Measurements from ENCODE around the gene DSPP.

The DSPP gene

GRCh38 chr4:87608229-87608628 lies at the start of gene DSPP:
Gene DSPP (plus strand): TSS chr4:87608529. CDS start chr4:87610909, 2,380 bp downstream.
- H3K27ac ChIP-seq (ENCODE audit: low read depth, low read length) = no peak within 1 kb of the TSS
- H3K36me3 ChIP-seq (ENCODE audit: low read length) = no peaks in the 10 kb centered on the region
- no peaks in the 10 kb centered on the region for H3F3A ChIP-seq (ENCODE audit: insufficient read depth)
- H3K9me2 ChIP-seq (replicated peaks; ENCODE audit: insufficient read depth, low read length) = no peaks in the 10 kb centered on the region
- TF ChIP-seq CTCF (IDR thresholded peaks at IDR 0.05; ENCODE audit: insufficient read depth, low read length, poor library complexity, severe bottlenecking) (no peak), EZH2phosphoT487 (conservative IDR thresholded peaks at IDR 0.05; ENCODE audit: low read length) (no peak)
- no peaks in the 10 kb centered on the region for H3K9me3 ChIP-seq (ENCODE audit: insufficient read depth, low read length)
- H3K79me2 ChIP-seq (ENCODE audit: insufficient read depth, low read length) = no peaks in the 10 kb centered on the region
- no peak within 1 kb of the TSS for H2AFZ ChIP-seq (ENCODE audit: low read depth, low read length, severe bottlenecking)
- H4K20me1 ChIP-seq (ENCODE audit: low read depth, low read length) = no peaks in the 10 kb centered on the region
- no peak within 1 kb of the TSS for H3K4me3 ChIP-seq (ENCODE audit: insufficient read depth, low read length, poor library complexity, severe bottlenecking)
- no peak within 1 kb of the TSS for H3K9ac ChIP-seq (ENCODE audit: low read length)
- no peaks in the 10 kb centered on the region for H3K27me3 ChIP-seq (ENCODE audit: low read length)
- H3K4me2 ChIP-seq (ENCODE audit: low read depth, low read length, poor library complexity, severe bottlenecking) = no peak within 1 kb of the TSS

- Histone ChIP-seq H3K79me2 (ENCODE audit: insufficient read depth, low read length) (no peaks in the 10 kb centered on the region), H4K20me1 (ENCODE audit: low read depth, low read length) (no peaks in the 10 kb centered on the region), H3K4me2 (ENCODE audit: low read depth, low read length, poor library complexity, severe bottlenecking) (no peak overlapping the region), H3K27me3 (ENCODE audit: low read length) (no peaks in the 10 kb centered on the region), H3K9me3 (ENCODE audit: insufficient read depth, low read length) (no peaks in the 10 kb centered on the region), H3K9ac (ENCODE audit: low read length) (no peak overlapping the region), H3K9me2 (replicated peaks; ENCODE audit: insufficient read depth, low read length) (no peaks in the 10 kb centered on the region), H3K4me3 (ENCODE audit: insufficient read depth, low read length, poor library complexity, severe bottlenecking) (no peak overlapping the region), H3K36me3 (ENCODE audit: low read length) (no peaks in the 10 kb centered on the region), H2AFZ (ENCODE audit: low read depth, low read length, severe bottlenecking) (no peak overlapping the region), H3F3A (ENCODE audit: insufficient read depth) (no peaks in the 10 kb centered on the region), H3K27ac (ENCODE audit: low read depth, low read length) (no peak overlapping the region)
- TF ChIP-seq EZH2phosphoT487 (conservative IDR thresholded peaks at IDR 0.05; ENCODE audit: low read length) (no peak), CTCF (IDR thresholded peaks at IDR 0.05; ENCODE audit: insufficient read depth, low read length, poor library complexity, severe bottlenecking) (no peak)
Measured at GRCh38 chr4:87559090-87559837, 49.1 kb upstream of the DSPP start.

GRCh38 chr4:87560802-87561201 lies 47.5 kb upstream of the DSPP start:
- TF ChIP-seq CTCF (IDR thresholded peaks at IDR 0.05; ENCODE audit: insufficient read depth, low read length, poor library complexity, severe bottlenecking) (no peak), EZH2phosphoT487 (conservative IDR thresholded peaks at IDR 0.05; ENCODE audit: low read length) (no peak)
- Histone ChIP-seq H3K4me2 (ENCODE audit: low read depth, low read length, poor library complexity, severe bottlenecking) (no peak overlapping the region), H3K9me3 (ENCODE audit: insufficient read depth, low read length) (no peaks in the 10 kb centered on the region), H3F3A (ENCODE audit: insufficient read depth) (no peaks in the 10 kb centered on the region), H3K9me2 (replicated peaks; ENCODE audit: insufficient read depth, low read length) (no peaks in the 10 kb centered on the region), H3K36me3 (ENCODE audit: low read length) (no peaks in the 10 kb centered on the region), H3K9ac (ENCODE audit: low read length) (no peak overlapping the region), H3K79me2 (ENCODE audit: insufficient read depth, low read length) (no peaks in the 10 kb centered on the region), H3K27ac (ENCODE audit: low read depth, low read length) (no peak overlapping the region), H2AFZ (ENCODE audit: low read depth, low read length, severe bottlenecking) (no peak overlapping the region), H3K4me3 (ENCODE audit: insufficient read depth, low read length, poor library complexity, severe bottlenecking) (no peak overlapping the region), H4K20me1 (ENCODE audit: low read depth, low read length) (no peaks in the 10 kb centered on the region), H3K27me3 (ENCODE audit: low read length) (no peaks in the 10 kb centered on the region)

All from SU-DHL-6 (cell line).